HepG2 (cell line): ENCODE measurements around the gene SGK1. TPM values are rescaled to one million over a fixed set of nuclear protein-coding genes. Genes with fewer than 3 reads are reported as not detected.

Experiments used
- ZNF850 ChIP-seq: sonication (generic); formaldehyde crosslinking; conservative IDR thresholded peaks from 2 replicates; pipeline ENCODE4 v1.9.0; 2021; ENCODE audit warnings: mild to moderate bottlenecking, missing genetic modification reagents
- polyA plus RNA-seq, 8 experiments: library from polyadenylated mRNA; depleted of rRNA in 3 of 8; stranded (reverse) in 7 of 8; unstranded in 1 of 8; fragments of >200 nt; fragmentation: Illumina TruSeq in 4 of 8; extraction: Trizol in 4 of 8; gene quantifications; 2 replicates each; pipeline versions ENCODE4 v1.2.1 to v1.2.3, GENCODE V29; 2011 to 2016; ENCODE audit warnings: low read depth in 4 of 8, missing spikeins in 1 of 8, mixed read lengths in 1 of 8; ENCODE audit not compliant: insufficient read depth in 1 of 8
- total RNA-seq, 5 experiments: library from RNA; depleted of rRNA; stranded (reverse); fragments of >200 nt; fragmentation: Illumina TruSeq; extraction: Trizol; gene quantifications; 2 replicates each; pipeline ENCODE4 v1.2.3, GENCODE V29; 2016; ENCODE audit warnings: low read depth in 1 of 5
- TF ChIP-seq, protein P1 (sequence below): sonication (generic); formaldehyde crosslinking; IDR thresholded peaks from 2 replicates; pipeline ENCODE4 v1.4.0; 2020; ENCODE audit warnings: mild to moderate bottlenecking, missing genetic modification reagents
- TF ChIP-seq, protein P2 (sequence below): sonication (generic); formaldehyde crosslinking; IDR thresholded peaks from 2 replicates; pipeline ENCODE4 v1.5.0; 2020; ENCODE audit warnings: missing genetic modification reagents
- TF ChIP-seq, protein P3 (sequence below), 2 experiments: sonication (generic) in 1 of 2; formaldehyde crosslinking in 1 of 2; IDR thresholded peaks; 2 replicates each; pipeline versions ENCODE4 v1.6.1 to v1.9.0; 2014 to 2022; ENCODE audit warnings: antibody characterized with exemption in 1 of 2, borderline replicate concordance in 1 of 2, inconsistent platforms in 1 of 2, low read depth in 1 of 2, missing genetic modification reagents in 1 of 2

SGK1 gene
- total and polyA plus RNA-seq, 2 of the 13 experiments (the other 11 are each of a cell fraction or from before 2014, with no cell fraction given) = 56.1 to 56.2 TPM

DNA sequence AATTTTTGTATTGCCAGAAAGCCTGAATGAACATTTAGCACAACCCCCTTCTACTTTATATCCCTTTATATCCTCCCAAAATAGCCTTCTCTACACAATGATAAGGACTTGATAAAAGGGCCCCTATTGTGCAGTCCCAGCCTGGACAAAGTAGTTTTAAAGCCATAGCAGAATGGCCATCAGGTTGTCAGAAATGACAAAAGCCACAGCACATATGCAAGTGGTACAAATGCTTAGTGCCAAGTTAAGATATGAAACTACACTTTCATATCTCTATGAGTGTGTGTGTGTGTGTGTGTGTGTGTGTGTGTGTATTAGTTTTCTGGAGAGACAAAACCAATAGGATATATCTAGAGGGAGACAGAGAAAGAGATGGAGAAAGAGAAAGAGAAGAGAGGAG lies 132.6 kb downstream of the SGK1 start (continued):
- TF ChIP-seq, protein P1, sequence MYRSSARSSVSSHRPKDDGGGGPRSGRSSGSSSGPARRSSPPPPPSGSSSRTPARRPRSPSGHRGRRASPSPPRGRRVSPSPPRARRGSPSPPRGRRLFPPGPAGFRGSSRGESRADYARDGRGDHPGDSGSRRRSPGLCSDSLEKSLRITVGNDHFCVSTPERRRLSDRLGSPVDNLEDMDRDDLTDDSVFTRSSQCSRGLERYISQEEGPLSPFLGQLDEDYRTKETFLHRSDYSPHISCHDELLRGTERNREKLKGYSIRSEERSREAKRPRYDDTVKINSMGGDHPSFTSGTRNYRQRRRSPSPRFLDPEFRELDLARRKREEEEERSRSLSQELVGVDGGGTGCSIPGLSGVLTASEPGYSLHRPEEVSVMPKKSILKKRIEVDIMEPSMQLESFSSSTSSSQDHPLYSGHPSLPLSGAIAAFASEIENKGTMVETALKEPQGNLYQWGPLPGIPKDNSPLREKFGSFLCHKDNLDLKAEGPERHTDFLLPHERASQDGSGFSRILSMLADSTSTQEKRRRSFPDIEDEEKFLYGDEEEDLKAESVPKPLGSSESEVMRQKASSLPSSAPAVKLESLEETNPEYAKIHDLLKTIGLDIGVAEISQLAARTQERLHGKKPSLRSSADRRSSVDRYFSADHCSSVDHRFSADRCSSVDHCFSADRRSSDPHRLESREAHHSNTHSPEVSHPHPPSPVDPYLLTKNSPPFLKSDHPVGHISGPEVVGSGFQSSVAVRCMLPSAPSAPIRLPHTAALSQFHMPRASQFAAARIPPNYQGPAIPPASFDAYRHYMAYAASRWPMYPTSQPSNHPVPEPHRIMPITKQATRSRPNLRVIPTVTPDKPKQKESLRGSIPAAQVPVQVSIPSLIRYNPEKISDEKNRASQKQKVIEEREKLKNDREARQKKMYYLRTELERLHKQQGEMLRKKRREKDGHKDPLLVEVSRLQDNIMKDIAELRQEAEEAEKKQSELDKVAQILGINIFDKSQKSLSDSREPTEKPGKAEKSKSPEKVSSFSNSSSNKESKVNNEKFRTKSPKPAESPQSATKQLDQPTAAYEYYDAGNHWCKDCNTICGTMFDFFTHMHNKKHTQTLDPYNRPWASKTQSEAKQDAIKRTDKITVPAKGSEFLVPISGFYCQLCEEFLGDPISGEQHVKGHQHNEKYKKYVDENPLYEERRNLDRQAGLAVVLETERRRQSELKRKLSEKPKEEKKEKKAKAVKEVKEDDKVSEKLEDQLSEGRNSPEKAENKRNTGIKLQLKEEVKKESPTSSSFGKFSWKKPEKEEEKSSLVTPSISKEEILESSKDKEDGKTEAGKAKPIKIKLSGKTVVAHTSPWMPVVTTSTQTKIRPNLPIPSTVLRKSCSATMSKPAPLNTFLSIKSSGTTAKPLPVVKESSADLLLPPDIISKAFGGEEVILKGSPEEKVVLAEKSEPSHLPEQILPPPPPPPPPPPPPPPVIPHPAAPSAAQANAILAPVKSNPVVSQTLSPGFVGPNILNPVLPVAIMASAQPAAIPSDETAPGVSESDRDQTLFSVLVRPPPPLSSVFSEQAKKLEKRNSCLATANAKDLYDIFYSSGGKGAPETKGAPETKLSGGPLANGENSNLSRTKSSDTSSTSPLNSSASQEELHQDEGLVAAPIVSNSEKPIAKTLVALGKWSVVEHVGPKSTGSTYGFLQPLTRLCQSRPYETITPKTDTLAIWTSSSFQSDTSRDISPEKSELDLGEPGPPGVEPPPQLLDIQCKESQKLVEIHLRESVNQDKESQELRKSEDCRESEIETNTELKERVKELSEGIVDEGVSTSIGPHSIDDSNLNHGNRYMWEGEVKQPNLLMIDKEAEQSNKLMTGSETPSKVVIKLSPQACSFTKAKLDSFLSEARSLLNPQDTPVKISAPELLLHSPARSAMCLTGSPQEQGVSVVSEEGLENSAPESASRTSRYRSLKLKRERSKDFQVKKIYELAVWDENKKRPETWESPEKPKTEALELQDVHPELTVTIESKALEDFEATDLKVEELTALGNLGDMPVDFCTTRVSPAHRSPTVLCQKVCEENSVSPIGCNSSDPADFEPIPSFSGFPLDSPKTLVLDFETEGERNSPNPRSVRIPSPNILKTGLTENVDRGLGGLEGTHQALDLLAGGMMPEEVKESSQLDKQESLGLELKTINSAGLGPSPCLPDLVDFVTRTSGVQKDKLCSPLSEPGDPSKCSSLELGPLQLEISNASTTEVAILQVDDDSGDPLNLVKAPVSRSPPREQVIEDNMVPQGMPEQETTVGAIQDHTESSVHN = no peak
- TF ChIP-seq, protein P2, sequence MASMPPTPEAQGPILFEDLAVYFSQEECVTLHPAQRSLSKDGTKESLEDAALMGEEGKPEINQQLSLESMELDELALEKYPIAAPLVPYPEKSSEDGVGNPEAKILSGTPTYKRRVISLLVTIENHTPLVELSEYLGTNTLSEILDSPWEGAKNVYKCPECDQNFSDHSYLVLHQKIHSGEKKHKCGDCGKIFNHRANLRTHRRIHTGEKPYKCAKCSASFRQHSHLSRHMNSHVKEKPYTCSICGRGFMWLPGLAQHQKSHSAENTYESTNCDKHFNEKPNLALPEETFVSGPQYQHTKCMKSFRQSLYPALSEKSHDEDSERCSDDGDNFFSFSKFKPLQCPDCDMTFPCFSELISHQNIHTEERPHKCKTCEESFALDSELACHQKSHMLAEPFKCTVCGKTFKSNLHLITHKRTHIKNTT = no peak
- TF ChIP-seq, protein P3, sequence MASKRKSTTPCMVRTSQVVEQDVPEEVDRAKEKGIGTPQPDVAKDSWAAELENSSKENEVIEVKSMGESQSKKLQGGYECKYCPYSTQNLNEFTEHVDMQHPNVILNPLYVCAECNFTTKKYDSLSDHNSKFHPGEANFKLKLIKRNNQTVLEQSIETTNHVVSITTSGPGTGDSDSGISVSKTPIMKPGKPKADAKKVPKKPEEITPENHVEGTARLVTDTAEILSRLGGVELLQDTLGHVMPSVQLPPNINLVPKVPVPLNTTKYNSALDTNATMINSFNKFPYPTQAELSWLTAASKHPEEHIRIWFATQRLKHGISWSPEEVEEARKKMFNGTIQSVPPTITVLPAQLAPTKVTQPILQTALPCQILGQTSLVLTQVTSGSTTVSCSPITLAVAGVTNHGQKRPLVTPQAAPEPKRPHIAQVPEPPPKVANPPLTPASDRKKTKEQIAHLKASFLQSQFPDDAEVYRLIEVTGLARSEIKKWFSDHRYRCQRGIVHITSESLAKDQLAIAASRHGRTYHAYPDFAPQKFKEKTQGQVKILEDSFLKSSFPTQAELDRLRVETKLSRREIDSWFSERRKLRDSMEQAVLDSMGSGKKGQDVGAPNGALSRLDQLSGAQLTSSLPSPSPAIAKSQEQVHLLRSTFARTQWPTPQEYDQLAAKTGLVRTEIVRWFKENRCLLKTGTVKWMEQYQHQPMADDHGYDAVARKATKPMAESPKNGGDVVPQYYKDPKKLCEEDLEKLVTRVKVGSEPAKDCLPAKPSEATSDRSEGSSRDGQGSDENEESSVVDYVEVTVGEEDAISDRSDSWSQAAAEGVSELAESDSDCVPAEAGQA (IDR thresholded peaks at IDR 0.05; ENCODE audit: low read depth) = no peak
- TF ChIP-seq, protein P3 (CRISPR knock-in tag; IDR thresholded peaks at IDR 0.05; ENCODE audit: borderline replicate concordance) = no peak
- TF ChIP-seq ZNF850 (CRISPR knock-in tag) = no peak
